ENCODE measurements around the gene UBE2G2.
A peak's percentile ranks its signal among the peaks of the same experiment; 100 is the strongest.

The UBE2G2 gene

DNA sequence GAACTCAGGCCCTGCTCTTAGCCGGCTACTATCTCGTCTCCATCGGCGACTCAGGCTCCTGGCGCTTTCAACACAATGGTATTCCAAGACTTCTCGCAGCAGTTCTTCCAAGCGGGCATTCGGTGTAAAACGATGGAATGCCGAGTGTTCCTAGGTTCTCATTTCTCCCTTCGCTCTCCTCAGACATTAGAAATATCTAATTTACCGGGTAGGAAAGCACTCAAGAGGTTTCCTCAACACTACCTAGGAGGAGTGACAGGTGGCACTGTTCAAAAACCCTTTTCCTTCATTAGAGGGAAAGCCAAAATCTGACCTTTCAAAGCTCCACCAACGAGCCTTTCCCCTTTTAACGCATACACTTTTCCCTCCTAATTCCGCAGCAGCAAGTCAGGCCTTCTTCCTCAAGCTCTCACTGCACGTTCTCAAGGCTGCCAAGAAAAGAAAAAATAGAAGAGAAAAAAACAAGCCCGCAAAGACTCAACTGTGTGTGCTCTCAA is 601 bp downstream of the UBE2G2 start:
- Histone ChIP-seq H3K36me3 (ENCODE audit: insufficient read depth, insufficient read length, low read length) (peaks cover 80% of the 10 kb centered on the region), H3K27me3 (ENCODE audit: insufficient read depth, insufficient read length) (no peaks in the 10 kb centered on the region), H3K9me3 (ENCODE audit: insufficient read depth, low read length) (no peaks in the 10 kb centered on the region), H3K4me3 (ENCODE audit: insufficient read length, low read depth) (peak overlapping the region; percentile 91), H3K4me1 (ENCODE audit: insufficient read depth, insufficient read length) (peaks cover 9% of the 10 kb centered on the region), H3K9ac (ENCODE audit: insufficient read length, low read depth) (peak overlapping the region; percentile 96)
- TF ChIP-seq ZNF274 (IDR thresholded peaks at IDR 0.05; ENCODE audit: low read depth, low read length) (no peak), YY1 (IDR thresholded peaks at IDR 0.05; ENCODE audit: insufficient read depth, insufficient read length) (no peak), SUZ12 (IDR thresholded peaks at IDR 0.05; ENCODE audit: extremely low read depth, insufficient read depth, insufficient read length) (no peak)
- no peak for DNase-seq (ENCODE audit: low read depth, low spot score)

DNA sequence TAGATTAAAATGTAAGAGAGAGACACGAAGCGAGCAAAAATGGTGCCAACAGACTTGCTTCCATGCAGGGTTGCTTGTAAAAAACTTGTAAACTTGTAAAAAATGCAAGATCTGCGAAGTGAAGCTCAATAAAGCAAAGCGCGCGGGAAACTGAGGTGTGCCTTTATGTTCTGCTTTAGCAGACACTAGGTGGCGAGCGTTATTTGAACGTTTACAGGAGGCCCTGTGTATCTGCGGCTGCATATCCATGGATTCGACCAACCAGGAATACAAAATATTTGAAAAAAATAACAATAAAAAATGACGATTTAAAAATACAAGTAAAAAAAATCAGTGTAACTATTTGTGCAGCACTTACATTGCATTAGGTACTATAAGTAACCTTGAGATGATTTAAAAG is 1.5 kb downstream of the UBE2G2 start:
- peaks cover 9% of the 10 kb centered on the region for H3K4me1 ChIP-seq (ENCODE audit: insufficient read depth, insufficient read length)
- H3K36me3 ChIP-seq (ENCODE audit: insufficient read depth, insufficient read length, low read length), result peaks cover 79% of the 10 kb centered on the region
- H3K9me3 ChIP-seq (ENCODE audit: insufficient read depth, low read length), result no peaks in the 10 kb centered on the region
- no peak overlapping the region for H3K9ac ChIP-seq (ENCODE audit: insufficient read length, low read depth)
- no peak for TF ChIP-seq YY1 (IDR thresholded peaks at IDR 0.05; ENCODE audit: insufficient read depth, insufficient read length)
- TF ChIP-seq ZNF274 (IDR thresholded peaks at IDR 0.05; ENCODE audit: low read depth, low read length), result no peak
- no peak for TF ChIP-seq SUZ12 (IDR thresholded peaks at IDR 0.05; ENCODE audit: extremely low read depth, insufficient read depth, insufficient read length)
- H3K4me3 ChIP-seq (ENCODE audit: insufficient read length, low read depth), result peak overlapping the region; percentile 91
- DNase-seq (ENCODE audit: low read depth, low spot score), result no peak
- H3K27me3 ChIP-seq (ENCODE audit: insufficient read depth, insufficient read length), result no peaks in the 10 kb centered on the region

DNA sequence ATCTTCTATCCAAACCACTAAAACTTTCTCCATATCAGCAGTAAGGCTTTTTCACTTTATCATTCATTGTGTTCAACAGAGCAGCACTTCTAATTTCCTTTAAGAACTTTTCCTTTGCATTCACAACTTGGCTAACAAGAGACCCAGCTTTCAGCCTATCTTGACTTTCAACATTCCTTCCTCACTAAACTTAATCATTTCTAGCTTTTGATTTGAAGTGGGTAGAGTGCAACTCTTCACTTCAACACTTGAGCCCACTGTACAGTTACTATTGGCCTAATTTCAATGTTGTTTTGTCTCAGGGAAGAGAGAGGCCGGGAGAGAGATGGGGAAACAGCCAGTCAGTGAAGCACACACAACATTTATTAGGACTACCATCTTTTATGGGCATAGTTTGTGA is 2.0 kb downstream of the UBE2G2 start:
- no peaks in the 10 kb centered on the region for H3K9me3 ChIP-seq (ENCODE audit: insufficient read depth, low read length)
- no peak for DNase-seq (ENCODE audit: low read depth, low spot score)
- no peak overlapping the region for H3K9ac ChIP-seq (ENCODE audit: insufficient read length, low read depth)
- no peaks in the 10 kb centered on the region for H3K27me3 ChIP-seq (ENCODE audit: insufficient read depth, insufficient read length)
- H3K36me3 ChIP-seq (ENCODE audit: insufficient read depth, insufficient read length, low read length), result peaks cover 74% of the 10 kb centered on the region
- H3K4me1 ChIP-seq (ENCODE audit: insufficient read depth, insufficient read length), result peaks cover 9% of the 10 kb centered on the region
- TF ChIP-seq SUZ12 (IDR thresholded peaks at IDR 0.05; ENCODE audit: extremely low read depth, insufficient read depth, insufficient read length), result no peak
- no peak for TF ChIP-seq YY1 (IDR thresholded peaks at IDR 0.05; ENCODE audit: insufficient read depth, insufficient read length)
- no peak for TF ChIP-seq ZNF274 (IDR thresholded peaks at IDR 0.05; ENCODE audit: low read depth, low read length)
- no peak overlapping the region for H3K4me3 ChIP-seq (ENCODE audit: insufficient read length, low read depth)

DNA sequence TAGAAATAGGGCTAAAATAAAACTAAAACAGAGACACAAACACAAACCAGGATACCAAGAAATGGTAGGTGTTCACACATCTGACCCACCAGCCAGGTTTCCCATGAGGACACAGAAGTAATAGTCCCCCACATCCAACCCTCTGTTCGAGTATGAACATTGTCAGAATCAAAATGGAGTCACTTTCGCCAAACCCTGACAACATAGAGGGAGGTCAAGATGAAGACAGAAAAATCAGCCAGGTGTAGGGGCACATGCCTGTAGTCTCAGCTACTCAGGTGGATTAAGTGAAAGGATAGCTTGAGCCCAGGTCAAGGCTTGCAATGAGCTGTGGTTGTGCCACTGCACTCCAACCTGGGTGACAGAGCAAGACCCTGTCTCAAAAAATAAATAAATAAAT is 3.8 kb downstream of the UBE2G2 start:
- Histone ChIP-seq H3K36me3 (ENCODE audit: insufficient read depth, insufficient read length, low read length) (peaks cover 60% of the 10 kb centered on the region), H3K9ac (ENCODE audit: insufficient read length, low read depth) (no peak overlapping the region), H3K27me3 (ENCODE audit: insufficient read depth, insufficient read length) (no peaks in the 10 kb centered on the region), H3K9me3 (ENCODE audit: insufficient read depth, low read length) (no peaks in the 10 kb centered on the region), H3K4me1 (ENCODE audit: insufficient read depth, insufficient read length) (peaks cover 6% of the 10 kb centered on the region), H3K4me3 (ENCODE audit: insufficient read length, low read depth) (no peak overlapping the region)
- no peak for DNase-seq (ENCODE audit: low read depth, low spot score)
- no peak for TF ChIP-seq SUZ12 (IDR thresholded peaks at IDR 0.05; ENCODE audit: extremely low read depth, insufficient read depth, insufficient read length)
- no peak for TF ChIP-seq YY1 (IDR thresholded peaks at IDR 0.05; ENCODE audit: insufficient read depth, insufficient read length)
- no peak for TF ChIP-seq ZNF274 (IDR thresholded peaks at IDR 0.05; ENCODE audit: low read depth, low read length)

DNA sequence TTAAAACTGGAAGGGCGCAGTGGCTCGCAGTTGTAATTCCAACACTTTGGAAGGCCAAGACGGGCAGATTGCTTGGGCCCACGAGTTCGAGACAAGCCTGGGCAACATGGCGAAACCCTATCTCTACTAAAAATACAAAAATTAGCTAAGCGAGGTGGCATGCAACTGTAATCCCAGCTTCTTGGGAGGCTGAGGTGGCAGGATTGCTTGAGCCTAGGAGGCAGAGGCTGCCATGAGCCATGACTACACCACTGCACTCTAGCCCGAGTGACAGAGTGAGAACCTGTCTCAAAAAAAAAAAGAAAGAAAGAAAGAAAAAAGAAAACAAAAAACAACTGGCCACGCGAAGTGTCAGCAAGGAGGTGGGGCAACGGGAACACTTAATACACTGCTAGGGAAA is 6.3 kb downstream of the UBE2G2 start:
- TF ChIP-seq SUZ12 (IDR thresholded peaks at IDR 0.05; ENCODE audit: extremely low read depth, insufficient read depth, insufficient read length) (no peak), YY1 (IDR thresholded peaks at IDR 0.05; ENCODE audit: insufficient read depth, insufficient read length) (no peak), ZNF274 (IDR thresholded peaks at IDR 0.05; ENCODE audit: low read depth, low read length) (no peak)
- Histone ChIP-seq H3K4me3 (ENCODE audit: insufficient read length, low read depth) (no peak overlapping the region), H3K9me3 (ENCODE audit: insufficient read depth, low read length) (no peaks in the 10 kb centered on the region), H3K4me1 (ENCODE audit: insufficient read depth, insufficient read length) (peaks cover under 1% of the 10 kb centered on the region), H3K36me3 (ENCODE audit: insufficient read depth, insufficient read length, low read length) (peaks cover 76% of the 10 kb centered on the region), H3K9ac (ENCODE audit: insufficient read length, low read depth) (no peak overlapping the region), H3K27me3 (ENCODE audit: insufficient read depth, insufficient read length) (no peaks in the 10 kb centered on the region)
- no peak for DNase-seq (ENCODE audit: low read depth, low spot score)

DNA sequence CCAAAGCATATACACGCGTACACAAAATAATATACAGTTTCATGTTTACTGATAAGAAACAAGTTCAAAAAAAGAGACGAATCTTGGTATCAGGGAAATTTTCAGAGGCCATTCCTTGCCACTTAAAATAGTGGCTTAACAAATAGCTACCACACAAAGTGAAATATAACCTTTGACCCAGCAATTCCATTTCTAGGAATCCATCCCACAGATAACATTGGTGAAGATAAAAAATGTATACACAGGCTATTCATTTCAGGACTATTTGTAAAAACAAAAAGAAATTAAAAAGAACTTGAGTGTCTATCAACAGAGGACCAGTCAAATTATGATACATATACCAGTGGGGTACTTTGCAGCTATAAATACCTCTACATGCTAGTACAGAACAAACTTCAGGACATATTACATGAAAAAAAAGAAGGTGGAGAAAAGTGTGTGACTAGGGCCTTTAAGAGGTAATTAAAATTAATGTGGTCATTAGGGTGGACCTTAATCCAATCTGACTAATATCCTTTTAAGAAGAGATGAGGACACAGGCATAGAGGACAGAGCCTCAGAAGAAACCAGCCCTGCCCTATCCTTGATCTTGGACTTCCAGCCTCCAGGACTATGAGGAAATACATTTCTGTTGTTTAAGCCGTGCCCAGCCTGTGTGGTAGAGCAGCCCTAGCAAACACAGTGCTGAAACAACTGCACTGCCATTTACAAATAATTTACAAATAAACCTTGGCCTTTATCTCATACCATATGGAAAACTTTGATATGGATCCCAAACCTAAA is 7.8 kb downstream of the UBE2G2 start:
- DNase-seq (ENCODE audit: low read depth, low spot score), result no peak
- H3K4me3 ChIP-seq (ENCODE audit: insufficient read length, low read depth), result no peak overlapping the region
- H3K9ac ChIP-seq (ENCODE audit: insufficient read length, low read depth), result no peak overlapping the region
- TF ChIP-seq SUZ12 (IDR thresholded peaks at IDR 0.05; ENCODE audit: extremely low read depth, insufficient read depth, insufficient read length) (no peak), YY1 (IDR thresholded peaks at IDR 0.05; ENCODE audit: insufficient read depth, insufficient read length) (no peak), ZNF274 (IDR thresholded peaks at IDR 0.05; ENCODE audit: low read depth, low read length) (no peak)
- H3K36me3 ChIP-seq (ENCODE audit: insufficient read depth, insufficient read length, low read length), result peaks cover 64% of the 10 kb centered on the region
- H3K9me3 ChIP-seq (ENCODE audit: insufficient read depth, low read length), result no peaks in the 10 kb centered on the region
- H3K4me1 ChIP-seq (ENCODE audit: insufficient read depth, insufficient read length), result no peaks in the 10 kb centered on the region
- no peaks in the 10 kb centered on the region for H3K27me3 ChIP-seq (ENCODE audit: insufficient read depth, insufficient read length)

DNA sequence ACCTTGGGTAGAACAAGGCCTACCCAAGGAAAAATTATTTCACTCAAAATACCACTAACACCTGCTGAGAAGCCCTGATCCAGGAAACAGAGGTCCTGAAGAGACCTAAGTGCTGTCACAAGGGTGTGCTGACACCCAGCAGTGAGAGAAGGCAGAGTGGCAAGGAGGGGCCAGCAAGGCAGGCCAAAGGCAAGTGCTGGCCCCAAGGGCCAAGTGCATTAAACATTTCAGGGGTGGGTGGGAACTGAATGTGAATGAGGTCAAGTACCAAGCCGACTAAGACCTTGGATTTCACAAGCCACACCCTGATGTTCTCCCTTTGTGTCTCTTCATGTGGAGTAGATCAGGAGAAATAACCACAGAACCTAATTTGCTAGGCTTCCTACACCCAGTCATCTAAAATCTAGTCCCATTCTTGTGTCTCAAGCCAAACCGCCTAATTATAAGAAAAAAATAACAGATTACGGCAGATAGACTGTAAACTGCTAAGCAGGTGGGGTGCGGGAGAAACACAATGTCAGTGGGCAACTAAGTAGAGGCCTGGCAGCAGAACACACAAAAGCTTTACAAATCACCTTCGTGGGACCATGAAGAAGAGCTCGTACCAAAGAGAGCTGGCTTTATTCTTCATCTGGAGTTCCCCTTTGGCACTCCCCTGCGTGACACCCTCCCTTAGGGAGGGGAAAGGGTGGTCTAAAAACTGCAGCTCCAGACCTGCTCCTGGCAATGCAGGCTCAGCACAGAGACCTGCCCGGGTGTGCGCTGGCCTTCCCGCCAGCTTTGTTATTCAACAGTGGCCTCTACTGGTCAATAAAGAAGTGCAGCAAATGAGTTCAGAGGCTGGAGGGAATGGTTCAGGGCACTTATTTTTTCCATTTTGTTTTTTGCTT is 8.7 kb downstream of the UBE2G2 start:
- TF ChIP-seq ZNF274 (IDR thresholded peaks at IDR 0.05; ENCODE audit: low read depth, low read length) (no peak), SUZ12 (IDR thresholded peaks at IDR 0.05; ENCODE audit: extremely low read depth, insufficient read depth, insufficient read length) (no peak), YY1 (IDR thresholded peaks at IDR 0.05; ENCODE audit: insufficient read depth, insufficient read length) (no peak)
- Histone ChIP-seq H3K4me3 (ENCODE audit: insufficient read length, low read depth) (no peak overlapping the region), H3K9ac (ENCODE audit: insufficient read length, low read depth) (no peak overlapping the region), H3K27me3 (ENCODE audit: insufficient read depth, insufficient read length) (no peaks in the 10 kb centered on the region), H3K36me3 (ENCODE audit: insufficient read depth, insufficient read length, low read length) (peaks cover 55% of the 10 kb centered on the region), H3K9me3 (ENCODE audit: insufficient read depth, low read length) (no peaks in the 10 kb centered on the region), H3K4me1 (ENCODE audit: insufficient read depth, insufficient read length) (no peaks in the 10 kb centered on the region)
- no peak for DNase-seq (ENCODE audit: low read depth, low spot score)

Measured in NT2/D1 (cell line).